HG03139 (cell line): ENCODE results near the gene PTPN14.
"Not testable (repeated sequence)": the region's sequence is repeated elsewhere in the genome, so short reads cannot be mapped to it uniquely, and the experiment has no call there.

Experiments used
- ATAC-seq: cut with Tn5 transposase; IDR thresholded peaks from one replicate; pipeline ENCODE4 v1.9.1; 2021; ENCODE audit not compliant: unreplicated experiment

Gene PTPN14

DNA sequence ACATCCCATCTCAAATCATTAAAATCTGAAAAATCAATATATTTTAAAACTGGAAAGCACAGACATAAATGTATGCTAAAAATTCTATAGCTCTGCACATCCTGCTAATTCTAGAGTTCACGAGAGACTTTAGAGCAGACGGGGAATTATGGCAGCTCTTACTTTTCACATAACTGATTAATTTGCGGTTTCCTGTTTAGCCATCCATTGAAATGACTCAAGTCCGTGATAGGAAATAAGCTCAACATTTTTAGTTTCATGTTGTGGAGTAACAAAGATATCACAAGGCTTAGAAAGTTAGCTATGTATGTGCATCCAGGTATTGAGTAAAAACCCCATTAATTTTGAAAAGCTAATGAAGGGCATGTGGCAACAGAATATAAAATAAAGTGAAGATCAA is 147.2 kb downstream of the PTPN14 start:
- ATAC-seq: peak; percentile 78

DNA sequence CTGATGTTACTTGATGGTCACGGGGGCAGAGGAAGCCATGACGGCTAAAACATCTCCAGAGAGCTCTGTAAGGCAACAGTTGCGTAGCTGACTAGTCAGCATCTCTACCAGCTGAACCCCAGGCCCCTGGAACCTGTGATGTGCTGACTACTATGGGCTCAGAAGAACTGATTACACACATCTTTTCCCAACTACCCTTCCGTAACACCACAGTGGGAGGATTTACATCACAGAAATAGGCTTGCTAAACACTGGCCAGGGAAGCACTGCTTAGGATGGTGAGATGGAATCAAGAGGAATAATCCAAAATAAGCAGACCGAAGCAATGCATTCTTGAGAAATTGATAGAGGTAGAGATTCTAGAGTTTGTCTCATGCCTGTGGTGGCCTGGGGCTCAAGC is 148.0 kb downstream of the PTPN14 start:
- ATAC-seq: no peak

DNA sequence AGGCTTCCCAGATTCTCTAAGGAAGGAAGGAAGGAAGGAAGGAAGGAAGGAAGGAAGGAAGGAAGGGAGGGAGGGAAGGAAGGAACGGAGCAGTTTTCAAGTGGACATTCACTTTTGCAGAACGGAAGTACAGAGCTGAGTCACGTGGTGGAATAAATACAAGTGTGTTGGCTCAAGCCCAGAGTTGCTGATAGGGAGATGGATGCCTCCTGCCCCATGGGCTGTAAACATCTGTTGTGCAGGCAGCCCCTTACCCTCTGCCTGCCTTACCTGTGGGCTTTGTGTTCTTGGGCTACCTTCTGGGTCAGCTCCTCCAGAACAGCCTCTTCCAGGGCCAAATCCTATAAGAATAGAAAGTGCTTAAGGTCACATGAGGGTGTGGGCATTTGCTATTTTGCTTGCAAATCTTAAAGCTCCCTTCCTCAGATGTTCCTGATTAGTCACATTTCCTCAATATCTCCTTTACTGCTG is 148.8 kb downstream of the PTPN14 start:
- no peak for ATAC-seq

DNA sequence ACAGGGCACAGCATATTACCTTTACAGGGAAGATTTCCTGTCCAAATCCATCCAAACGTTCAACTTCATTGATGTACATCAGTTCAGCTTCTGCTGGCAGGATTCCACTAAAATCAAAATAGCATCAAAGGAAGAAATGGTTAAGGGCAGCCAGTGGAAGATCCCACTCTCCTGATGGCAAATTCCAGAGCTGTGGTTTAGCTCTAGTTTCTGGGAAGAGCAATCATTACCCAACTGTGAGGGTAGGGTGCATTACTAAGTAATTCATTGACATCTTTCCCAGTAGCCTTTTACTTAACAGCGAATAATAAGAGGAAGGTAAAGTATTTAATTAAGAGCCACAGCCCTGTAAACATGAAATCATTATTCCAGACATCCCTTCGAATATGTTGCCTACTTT is 149.7 kb downstream of the PTPN14 start:
- no peak for ATAC-seq

DNA sequence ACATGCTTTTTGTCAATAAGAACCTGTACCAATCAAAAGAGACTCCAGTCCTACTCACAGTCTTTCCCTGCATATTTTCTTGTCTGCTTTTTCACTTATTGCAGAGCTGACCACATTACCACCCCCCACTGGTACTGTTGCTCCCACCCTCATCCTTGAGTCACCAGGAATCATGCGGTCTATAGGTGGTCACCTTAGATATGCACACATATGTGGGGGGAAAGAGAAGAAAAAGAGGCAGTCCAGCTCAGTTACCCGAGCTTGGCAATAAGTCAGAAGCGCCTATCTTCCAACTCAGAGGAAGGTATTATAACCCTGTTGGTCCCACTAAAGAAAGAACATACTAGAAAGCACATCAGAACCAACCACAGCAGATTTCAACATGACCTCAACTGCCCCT is 151.3 kb downstream of the PTPN14 start:
- ATAC-seq: no peak

DNA sequence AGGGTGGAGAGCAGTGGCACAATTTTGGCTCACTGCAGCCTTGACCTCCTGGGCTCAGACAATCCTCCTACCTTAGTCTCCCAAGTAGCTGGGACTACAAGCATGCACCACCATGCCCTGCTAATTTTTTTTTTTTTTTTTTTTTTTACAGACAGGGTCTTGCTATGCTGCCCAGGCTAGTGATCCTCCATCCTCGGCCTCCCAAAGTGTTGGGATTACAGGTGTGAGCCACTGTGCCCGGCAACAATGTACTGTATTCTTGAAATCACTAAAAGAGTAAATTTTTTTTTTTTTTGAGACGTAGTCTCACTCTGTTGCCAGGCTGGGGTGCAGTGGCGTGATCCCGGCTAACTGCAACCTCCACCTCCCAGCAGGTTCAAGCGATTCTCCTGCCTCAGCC is 152.9 kb downstream of the PTPN14 start:
- ATAC-seq: no peak

- no peak for ATAC-seq
These were observed 153.9 kb downstream of the PTPN14 start for GRCh38 chr1:214397497-214397896.

DNA sequence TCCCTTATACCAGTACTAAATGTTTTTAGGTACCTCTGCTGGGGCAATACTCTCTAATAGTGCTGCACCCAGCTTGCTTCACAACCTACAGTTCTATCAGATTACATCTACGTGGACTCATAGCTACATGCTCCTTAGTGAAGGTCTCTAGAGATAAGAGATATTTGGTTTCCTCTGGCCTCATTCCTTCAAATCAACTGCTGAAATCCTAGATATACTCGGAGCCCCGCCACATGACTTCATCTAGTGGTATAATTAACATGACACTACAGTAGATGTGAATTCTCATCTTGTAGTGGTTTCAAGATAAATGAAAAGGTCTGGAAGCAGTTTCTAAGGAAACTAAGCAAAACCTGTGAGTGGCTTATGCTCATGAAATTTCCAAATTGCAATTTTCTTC is 155.1 kb downstream of the PTPN14 start:
- no peak for ATAC-seq

GRCh38 chr1:214394569-214394968 is 156.8 kb downstream of the PTPN14 start:
- ATAC-seq: not testable (repeated sequence)

DNA sequence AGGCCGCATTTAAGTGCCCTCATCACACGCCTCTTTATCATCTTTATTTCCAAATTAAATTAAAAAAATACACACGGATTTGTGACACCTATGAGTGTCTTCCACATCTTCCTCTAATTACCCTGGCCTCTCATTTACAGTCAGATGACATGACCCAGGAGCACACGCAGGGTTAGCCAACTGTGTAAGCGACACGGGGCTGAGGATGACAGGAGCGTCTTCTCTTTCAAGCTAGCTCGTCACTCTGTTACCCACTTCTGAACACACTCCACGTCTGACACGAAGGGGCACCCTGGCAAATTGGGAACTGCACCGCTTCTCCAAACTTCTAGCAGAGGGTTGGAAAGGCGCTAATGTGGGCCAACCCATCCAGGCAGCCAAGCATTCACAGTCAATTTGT is 158.3 kb downstream of the PTPN14 start:
- no peak for ATAC-seq

GRCh38 chr1:214391873-214392645 is 159.3 kb downstream of the PTPN14 start:
- ATAC-seq: no peak

DNA sequence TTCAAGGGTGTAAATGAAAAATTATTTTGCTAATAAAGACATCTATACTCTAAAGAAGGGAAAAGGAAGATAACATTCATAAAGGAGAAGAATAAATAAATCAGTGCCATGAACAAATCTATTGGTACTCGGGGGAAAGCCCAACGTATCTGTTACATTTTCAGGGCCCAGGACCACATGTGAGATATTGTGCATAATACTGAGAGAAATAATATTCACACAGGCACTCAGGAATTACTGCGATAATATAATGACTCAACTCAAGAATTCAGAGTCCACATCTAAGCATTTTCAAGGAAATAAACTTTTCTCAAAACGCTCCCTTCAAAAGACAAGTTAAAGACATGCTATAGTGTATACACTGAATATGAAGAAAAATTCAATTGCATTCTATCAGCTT is 161.7 kb downstream of the PTPN14 start:
- no peak for ATAC-seq

GRCh38 chr1:214386747-214387146 is 164.7 kb downstream of the PTPN14 start:
- ATAC-seq: no peak

- no peak for ATAC-seq
These were observed 165.1 kb downstream of the PTPN14 start for GRCh38 chr1:214386333-214386732.

- no peak for ATAC-seq
These were observed 166.0 kb downstream of the PTPN14 start for GRCh38 chr1:214385428-214385827.

- ATAC-seq: no peak
These were observed 166.9 kb downstream of the PTPN14 start for GRCh38 chr1:214384373-214385079.

GRCh38 chr1:214383381-214384372 is 167.7 kb downstream of the PTPN14 start:
- ATAC-seq: no peak

DNA sequence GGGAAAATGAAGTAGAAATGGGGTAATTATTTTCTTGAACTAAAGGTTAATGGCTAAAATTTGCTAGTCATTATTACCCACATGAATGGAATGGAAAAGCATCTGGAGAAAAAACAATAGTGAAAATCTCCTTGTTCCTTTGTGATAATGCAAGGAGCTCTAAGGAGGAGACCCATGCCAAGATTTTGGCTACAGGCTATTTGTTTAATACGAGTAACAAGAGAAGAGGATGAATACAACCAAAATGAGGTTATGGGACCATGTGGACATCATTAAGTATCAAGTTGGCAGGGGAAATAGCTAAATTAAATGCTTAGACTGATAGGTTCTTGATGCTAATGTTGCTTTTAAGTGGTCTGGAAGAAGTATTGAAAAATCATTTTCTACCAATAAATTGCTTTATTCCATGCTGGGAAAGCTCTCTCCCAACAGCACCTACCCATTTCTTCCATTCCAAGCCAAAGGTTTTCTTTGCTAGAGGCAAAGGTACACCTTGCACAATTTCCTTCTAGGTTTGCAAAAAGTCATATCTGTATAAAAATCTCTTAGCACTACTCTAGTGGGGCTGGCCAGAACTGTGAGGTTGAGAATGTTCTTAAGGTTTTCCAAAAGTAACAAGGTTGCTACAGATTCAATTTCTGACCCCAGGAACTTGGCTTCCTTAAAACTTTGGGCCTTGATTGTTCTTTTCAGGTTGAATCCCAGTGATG is 170.3 kb downstream of the PTPN14 start:
- no peak for ATAC-seq

DNA sequence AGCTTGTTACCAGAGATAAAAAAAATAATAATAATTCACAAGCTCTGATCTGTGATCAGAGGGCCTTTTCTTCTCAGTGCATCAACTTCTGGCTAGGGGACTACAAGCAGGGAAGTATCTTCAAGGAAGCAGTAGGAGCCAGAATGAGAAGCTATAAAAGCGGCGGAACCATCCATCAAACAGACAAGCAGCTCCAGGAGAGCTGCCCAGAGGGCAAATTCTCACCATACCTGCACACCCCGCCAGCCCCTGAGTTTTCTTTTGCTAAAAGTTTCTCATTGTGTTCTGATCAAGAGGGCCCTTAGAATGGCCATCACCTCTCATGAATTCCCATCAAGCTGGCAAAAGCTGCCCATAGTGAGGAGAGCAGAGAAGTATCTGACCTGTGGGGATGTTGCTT is 171.0 kb downstream of the PTPN14 start:
- no peak for ATAC-seq

DNA sequence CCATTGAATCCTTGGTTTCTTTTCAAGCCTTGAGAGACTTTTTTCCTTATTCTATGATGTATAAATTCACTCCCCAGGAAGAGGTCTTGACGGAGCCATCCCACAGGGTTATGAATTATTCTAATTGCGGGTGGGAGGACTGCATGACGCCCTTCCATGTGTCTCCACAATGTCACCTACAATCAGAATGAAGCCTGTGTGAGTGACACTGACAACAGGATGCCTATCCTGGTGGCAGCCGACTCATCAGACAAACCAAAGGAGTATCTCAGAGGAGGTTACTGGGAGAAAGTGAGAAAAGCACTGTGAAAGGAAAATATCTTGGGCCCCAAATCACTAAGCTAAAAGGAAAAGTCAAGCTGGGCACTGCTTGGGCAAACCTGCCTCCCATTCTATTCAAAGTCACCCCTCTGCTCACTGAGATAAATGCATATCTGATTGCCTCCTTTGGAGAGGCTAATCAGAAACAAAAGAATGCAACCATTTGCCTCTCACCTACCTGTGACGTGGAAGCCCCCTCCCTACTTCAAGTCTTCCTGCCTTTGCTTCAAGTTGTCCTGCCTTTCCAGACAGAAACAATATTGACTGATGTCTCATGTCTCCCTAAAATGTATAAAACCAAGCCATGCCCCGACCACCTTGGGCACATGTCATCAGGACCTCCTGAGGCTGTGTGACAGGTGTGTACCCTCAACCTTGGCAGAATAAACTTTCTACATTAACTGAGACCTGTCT is 172.0 kb downstream of the PTPN14 start:
- no peak for ATAC-seq
